PC-3 (cell line): Measurements from ENCODE around the gene MAGI2. TPM values are rescaled to one million over a fixed set of nuclear protein-coding genes. Genes with fewer than 3 reads are reported as not detected.

Experiments used
- ATAC-seq: fragments of 200-7000 bp; cut with Tn5 transposase; 2 replicates; pipeline ENCODE4 v1.9.1; 2020; ENCODE audit warnings: mild to moderate bottlenecking, moderate library complexity
- BruUV-seq: library from RNA; stranded (reverse); fragments of 400-500 nt; replicated peaks from 2 replicates; lab custom pipeline; 2021; lab: Mats Ljungman, UMichigan
- CTCF ChIA-PET: fragments of 300-600 bp; sonication (Branson Sonifier 250); formaldehyde crosslinking; loops from one replicate; lab custom pipeline; 2022; ENCODE audit warnings: antibody characterized with exemption; lab: Charles Lee
- POLR2A ChIA-PET: fragments of 300-600 bp; sonication (Branson Sonifier 250); formaldehyde crosslinking; loops from one replicate; lab custom pipeline; 2022; ENCODE audit warnings: antibody characterized with exemption; ENCODE audit not compliant: unreplicated experiment; lab: Charles Lee
- DNase-seq: peaks from one replicate; pipeline ENCODE4 v3.0.0-alpha.2; 2015
- H2AFZ ChIP-seq: fragments of 300-600 bp; sonication (generic); 2 replicates; pipeline ENCODE4 v1.6.0; 2016; ENCODE audit warnings: antibody characterized with exemption, low read length
- H3F3A ChIP-seq: fragments of 300-600 bp; sonication (generic); one replicate; pipeline ENCODE4 v1.6.0; 2017; ENCODE audit warnings: antibody characterized with exemption, low read length, control low read depth, mild to moderate bottlenecking; ENCODE audit not compliant: unreplicated experiment
- H3K27ac ChIP-seq: fragments of 300-600 bp; sonication (generic); 2 replicates; pipeline ENCODE4 v1.5.1; 2016; ENCODE audit warnings: mild to moderate bottlenecking, low read length
- H3K27me3 ChIP-seq: fragments of 300-600 bp; sonication (generic); 2 replicates; pipeline ENCODE4 v1.6.1; 2016; ENCODE audit warnings: low read length, mixed read lengths
- H3K36me3 ChIP-seq: fragments of 300-600 bp; sonication (generic); 2 replicates; pipeline ENCODE4 v1.6.1; 2016; ENCODE audit warnings: low read depth, mixed run types, low read length, mixed read lengths
- H3K4me1 ChIP-seq: fragments of 300-600 bp; sonication (generic); 2 replicates; pipeline ENCODE4 v1.5.1; 2016; ENCODE audit warnings: low read length; ENCODE audit not compliant: insufficient read depth
- H3K4me2 ChIP-seq: fragments of 300-600 bp; sonication (generic); 2 replicates; pipeline ENCODE4 v1.6.0; 2016; ENCODE audit warnings: low read length
- H3K4me3 ChIP-seq: fragments of 300-600 bp; sonication (generic); 2 replicates; pipeline ENCODE4 v1.5.1; 2016; ENCODE audit warnings: mild to moderate bottlenecking, low read length, mixed read lengths
- H3K79me2 ChIP-seq: fragments of 300-600 bp; sonication (generic); 2 replicates; pipeline ENCODE4 v1.6.1; 2017; ENCODE audit warnings: low read length, mixed read lengths
- H3K9ac ChIP-seq: fragments of 300-600 bp; sonication (generic); 2 replicates; pipeline ENCODE4 v1.6.0; 2016; ENCODE audit warnings: mild to moderate bottlenecking, low read length
- H3K9me2 ChIP-seq: fragments of 300-600 bp; sonication (generic); replicated peaks from 2 replicates; pipeline ENCODE4 v1.6.1; 2016; ENCODE audit warnings: mixed run types, low read length, mixed read lengths
- H3K9me3 ChIP-seq: fragments of 300-600 bp; sonication (generic); 2 replicates; pipeline ENCODE4 v1.6.1; 2016; ENCODE audit warnings: low read length, mixed read lengths
- H4K20me1 ChIP-seq: fragments of 300-600 bp; sonication (generic); 2 replicates; pipeline ENCODE4 v1.6.1; 2016; ENCODE audit warnings: low read length, mixed read lengths
- EZH2 ChIP-seq: fragments of 300-600 bp; sonication (generic); IDR thresholded peaks from one replicate; pipeline ENCODE4 v1.6.1; 2017; ENCODE audit warnings: antibody characterized with exemption, mild to moderate bottlenecking, low read length; ENCODE audit not compliant: unreplicated experiment
- EZH2phosphoT487 ChIP-seq: fragments of 300-600 bp; sonication (generic); IDR thresholded peaks from 2 replicates; pipeline ENCODE4 v1.6.1; 2018; ENCODE audit warnings: mild to moderate bottlenecking, antibody characterized with exemption, low read length, borderline replicate concordance
- intact Hi-C: fragments of 100-400 bp; cut with micrococcal nuclease; formaldehyde crosslinking; loops from 2 replicates; pipeline ENCODE4 v1.9.0; 2023
- total RNA-seq: library from RNA; depleted of rRNA; stranded (reverse); fragments of >200 nt; gene quantifications from 2 replicates; pipeline ENCODE4 v1.2.3, GENCODE V29; 2014
- TF ChIP-seq, protein P1 (sequence below): fragments of 300-600 bp; sonication (generic); conservative IDR thresholded peaks from 2 replicates; pipeline ENCODE4 v1.5.1; 2017; ENCODE audit warnings: antibody characterized with exemption, low read depth, mild to moderate bottlenecking, low read length

Gene MAGI2
- total RNA-seq, 1 experiment from 2014 or later = not detected

DNA sequence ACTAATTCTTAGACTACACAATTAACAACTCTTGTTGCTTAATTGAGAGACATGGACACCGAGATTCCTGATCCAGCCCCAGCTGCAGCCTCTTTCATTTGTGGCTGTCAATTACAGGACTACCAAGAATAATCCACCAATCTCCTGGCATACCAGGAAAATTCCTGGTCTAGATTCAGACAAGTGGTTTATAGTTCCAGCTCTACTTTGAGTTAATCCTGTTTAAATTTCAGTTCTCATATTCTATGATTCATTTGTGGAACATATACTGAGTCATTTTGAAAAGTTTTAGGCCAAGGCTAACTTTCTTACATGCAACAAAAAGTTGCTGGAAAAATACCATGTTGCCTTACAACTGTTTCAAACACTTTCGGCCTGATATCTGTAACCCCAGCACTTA, 253.5 kb downstream of the MAGI2 start:
- no peak overlapping the region for H3K27ac ChIP-seq
- H4K20me1 ChIP-seq = no peaks in the 10 kb centered on the region
- H3K9me3 ChIP-seq = no peaks in the 10 kb centered on the region
- peaks cover 4% of the 10 kb centered on the region; the same call in 1 of the 2 replicates for H3K4me1 ChIP-seq
- H3K27me3 ChIP-seq = no peaks in the 10 kb centered on the region
- ChIA-PET POLR2A (no interaction called here), CTCF (no interaction called here)
- no peaks in the 10 kb centered on the region for H3F3A ChIP-seq
- BruUV-seq = no TSS peak
- H3K9me2 ChIP-seq = no peaks in the 10 kb centered on the region
- TF ChIP-seq EZH2 (no peak), EZH2phosphoT487 (no peak)
- TF ChIP-seq, protein P1, sequence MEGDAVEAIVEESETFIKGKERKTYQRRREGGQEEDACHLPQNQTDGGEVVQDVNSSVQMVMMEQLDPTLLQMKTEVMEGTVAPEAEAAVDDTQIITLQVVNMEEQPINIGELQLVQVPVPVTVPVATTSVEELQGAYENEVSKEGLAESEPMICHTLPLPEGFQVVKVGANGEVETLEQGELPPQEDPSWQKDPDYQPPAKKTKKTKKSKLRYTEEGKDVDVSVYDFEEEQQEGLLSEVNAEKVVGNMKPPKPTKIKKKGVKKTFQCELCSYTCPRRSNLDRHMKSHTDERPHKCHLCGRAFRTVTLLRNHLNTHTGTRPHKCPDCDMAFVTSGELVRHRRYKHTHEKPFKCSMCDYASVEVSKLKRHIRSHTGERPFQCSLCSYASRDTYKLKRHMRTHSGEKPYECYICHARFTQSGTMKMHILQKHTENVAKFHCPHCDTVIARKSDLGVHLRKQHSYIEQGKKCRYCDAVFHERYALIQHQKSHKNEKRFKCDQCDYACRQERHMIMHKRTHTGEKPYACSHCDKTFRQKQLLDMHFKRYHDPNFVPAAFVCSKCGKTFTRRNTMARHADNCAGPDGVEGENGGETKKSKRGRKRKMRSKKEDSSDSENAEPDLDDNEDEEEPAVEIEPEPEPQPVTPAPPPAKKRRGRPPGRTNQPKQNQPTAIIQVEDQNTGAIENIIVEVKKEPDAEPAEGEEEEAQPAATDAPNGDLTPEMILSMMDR = no peak
- DNase-seq (peak; percentile 27), ATAC-seq (peak; percentile 43)
- no peak overlapping the region for H3K9ac ChIP-seq
- no peak overlapping the region for H3K4me2 ChIP-seq
- no peaks in the 10 kb centered on the region for H3K36me3 ChIP-seq
- no peaks in the 10 kb centered on the region for H3K79me2 ChIP-seq
- intact Hi-C loops = no loop called here
- H3K4me3 ChIP-seq = no peak overlapping the region
- H2AFZ ChIP-seq = no peak overlapping the region

DNA sequence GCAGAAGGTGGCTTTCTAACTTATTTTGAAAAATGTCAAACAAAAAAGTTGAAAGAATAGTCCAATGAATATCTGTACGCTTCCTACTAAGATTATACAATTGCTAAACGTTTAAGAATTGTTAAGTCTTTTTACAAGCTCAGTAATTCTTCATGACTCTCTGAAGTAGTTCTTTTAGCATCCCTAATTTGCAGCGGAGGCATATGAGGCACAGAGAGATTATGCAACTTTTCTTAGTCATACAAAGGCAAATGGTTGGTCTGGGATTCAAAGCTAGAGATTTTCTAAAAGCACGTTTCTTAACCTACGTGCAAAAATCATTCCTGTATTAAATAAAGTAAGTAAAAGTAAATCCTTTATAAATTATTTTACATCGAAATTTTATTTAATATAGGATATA, 254.2 kb downstream of the MAGI2 start:
- no peak overlapping the region for H3K4me3 ChIP-seq
- intact Hi-C loops = no loop called here
- H3K79me2 ChIP-seq = no peaks in the 10 kb centered on the region
- H3K27me3 ChIP-seq = no peaks in the 10 kb centered on the region
- ATAC-seq (no peak), DNase-seq (peak; percentile 29)
- H3K9me2 ChIP-seq = no peaks in the 10 kb centered on the region
- POLR2A ChIA-PET = no interaction called here
- no peaks in the 10 kb centered on the region for H3K36me3 ChIP-seq
- H3K27ac ChIP-seq = no peak overlapping the region
- no TSS peak for BruUV-seq
- H3F3A ChIP-seq = no peaks in the 10 kb centered on the region
- H3K4me2 ChIP-seq = no peak overlapping the region
- CTCF ChIA-PET = no interaction called here
- H3K4me1 ChIP-seq = peaks cover 4% of the 10 kb centered on the region; the same call in 1 of the 2 replicates
- no peak overlapping the region for H3K9ac ChIP-seq
- no peaks in the 10 kb centered on the region for H3K9me3 ChIP-seq
- TF ChIP-seq, protein P1 = no peak
- TF ChIP-seq EZH2 (no peak), EZH2phosphoT487 (no peak)
- no peak overlapping the region for H2AFZ ChIP-seq
- H4K20me1 ChIP-seq = no peaks in the 10 kb centered on the region

DNA sequence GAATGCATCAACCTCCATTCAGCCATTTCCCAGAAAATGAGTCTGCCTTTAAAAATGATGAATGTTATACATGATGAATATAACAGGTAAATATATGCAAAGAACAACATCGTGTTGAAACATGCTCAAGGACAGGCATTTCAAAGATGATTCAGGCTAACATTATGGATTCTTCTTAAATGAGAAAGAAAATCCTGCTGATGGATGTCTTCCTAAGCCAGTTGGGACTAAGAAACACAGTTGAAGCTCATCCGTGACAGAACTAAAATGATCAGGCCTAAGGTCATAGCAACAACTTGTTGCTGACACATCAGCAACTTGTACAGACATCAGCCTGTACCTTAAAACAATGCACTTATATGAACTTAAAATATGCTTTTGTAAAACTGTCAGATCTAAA, 267.9 kb downstream of the MAGI2 start:
- Histone ChIP-seq H3F3A (no peaks in the 10 kb centered on the region), H3K4me1 (no peaks in the 10 kb centered on the region), H3K27ac (no peak overlapping the region), H3K36me3 (no peaks in the 10 kb centered on the region), H4K20me1 (no peaks in the 10 kb centered on the region), H2AFZ (no peak overlapping the region), H3K9me3 (no peaks in the 10 kb centered on the region), H3K4me3 (no peak overlapping the region), H3K27me3 (no peaks in the 10 kb centered on the region), H3K4me2 (no peak overlapping the region), H3K9ac (no peak overlapping the region), H3K9me2 (no peaks in the 10 kb centered on the region), H3K79me2 (no peaks in the 10 kb centered on the region)
- TF ChIP-seq, protein P1 = no peak
- TF ChIP-seq EZH2phosphoT487 (no peak), EZH2 (no peak)
- ATAC-seq (no peak), DNase-seq (no peak)
- CTCF ChIA-PET = no interaction called here
- no TSS peak for BruUV-seq
- intact Hi-C loops = no loop called here
- POLR2A ChIA-PET = no interaction called here
